Fibroblast of the aortic adventitia (primary cell): ENCODE data around the gene TLK2. TPM values are rescaled to one million over a fixed set of nuclear protein-coding genes. Genes with fewer than 3 reads are reported as not detected.

Experiments used
- DNase-seq: peaks from one replicate; pipeline ENCODE4 v3.0.0-alpha.2; 2010; ENCODE audit warnings: low read depth
- H3K4me3 ChIP-seq: 2 replicates; pipeline ENCODE4 v1.5.1; 2011; ENCODE audit warnings: low read depth, mild to moderate bottlenecking, control low read depth, low read length, moderate library complexity
- total RNA-seq: library from RNA; depleted of rRNA; stranded (reverse); fragments of >200 nt; gene quantifications from 2 replicates; pipeline ENCODE4 v1.2.3, GENCODE V29; 2012; ENCODE audit warnings: low replicate concordance
- TF ChIP-seq, protein P1 (sequence below): IDR thresholded peaks from 2 replicates; pipeline ENCODE4 v1.5.1; 2011; ENCODE audit warnings: mild to moderate bottlenecking, low read length, control low read depth, inconsistent platforms; ENCODE audit not compliant: insufficient read depth

The TLK2 gene
- total RNA-seq, 1 donor, result 39.1 TPM

DNA sequence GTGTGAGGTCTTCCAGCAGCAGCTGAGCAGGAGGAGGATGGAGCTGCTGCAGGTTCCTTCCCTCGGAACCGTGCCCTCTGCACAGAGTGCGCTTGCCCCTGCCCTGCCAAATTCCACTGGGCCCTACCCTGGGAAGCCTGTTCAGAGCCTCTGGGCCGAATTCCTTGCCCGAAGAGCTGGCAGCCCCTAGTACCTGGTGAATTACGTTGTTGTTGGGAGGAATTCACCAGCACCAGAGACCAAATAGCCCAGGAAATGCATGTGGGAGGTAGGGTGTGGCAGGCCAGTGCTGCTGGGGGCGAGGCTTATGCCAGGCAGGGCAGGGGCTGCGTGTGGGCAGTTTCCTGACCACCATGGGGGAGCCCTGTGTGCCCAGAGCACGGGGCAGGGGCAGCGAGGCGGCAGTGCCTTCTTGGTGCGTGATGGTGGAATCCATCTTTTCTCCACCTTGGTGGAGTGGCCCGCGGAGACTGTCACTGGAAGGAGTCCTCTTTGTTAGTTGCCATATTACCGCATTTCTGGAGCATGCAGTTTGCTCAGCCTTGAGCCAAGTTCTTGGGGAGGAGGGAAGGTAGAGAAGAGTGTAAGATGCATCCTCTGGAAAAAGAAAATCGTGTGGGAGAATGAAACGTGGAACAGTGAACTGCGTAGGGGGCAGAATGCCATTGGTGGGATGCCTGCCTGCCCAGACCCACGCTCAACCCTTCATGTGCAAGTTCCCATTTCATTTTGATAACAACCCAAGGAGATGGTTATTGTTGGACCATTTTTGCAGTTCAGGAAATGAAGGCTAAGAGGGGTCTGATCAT, 151.1 kb downstream of the TLK2 start:
- peak overlapping the region; percentile 84 for H3K4me3 ChIP-seq
- TF ChIP-seq, protein P1, sequence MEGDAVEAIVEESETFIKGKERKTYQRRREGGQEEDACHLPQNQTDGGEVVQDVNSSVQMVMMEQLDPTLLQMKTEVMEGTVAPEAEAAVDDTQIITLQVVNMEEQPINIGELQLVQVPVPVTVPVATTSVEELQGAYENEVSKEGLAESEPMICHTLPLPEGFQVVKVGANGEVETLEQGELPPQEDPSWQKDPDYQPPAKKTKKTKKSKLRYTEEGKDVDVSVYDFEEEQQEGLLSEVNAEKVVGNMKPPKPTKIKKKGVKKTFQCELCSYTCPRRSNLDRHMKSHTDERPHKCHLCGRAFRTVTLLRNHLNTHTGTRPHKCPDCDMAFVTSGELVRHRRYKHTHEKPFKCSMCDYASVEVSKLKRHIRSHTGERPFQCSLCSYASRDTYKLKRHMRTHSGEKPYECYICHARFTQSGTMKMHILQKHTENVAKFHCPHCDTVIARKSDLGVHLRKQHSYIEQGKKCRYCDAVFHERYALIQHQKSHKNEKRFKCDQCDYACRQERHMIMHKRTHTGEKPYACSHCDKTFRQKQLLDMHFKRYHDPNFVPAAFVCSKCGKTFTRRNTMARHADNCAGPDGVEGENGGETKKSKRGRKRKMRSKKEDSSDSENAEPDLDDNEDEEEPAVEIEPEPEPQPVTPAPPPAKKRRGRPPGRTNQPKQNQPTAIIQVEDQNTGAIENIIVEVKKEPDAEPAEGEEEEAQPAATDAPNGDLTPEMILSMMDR, result no peak
- peak; percentile 32 for DNase-seq

DNA sequence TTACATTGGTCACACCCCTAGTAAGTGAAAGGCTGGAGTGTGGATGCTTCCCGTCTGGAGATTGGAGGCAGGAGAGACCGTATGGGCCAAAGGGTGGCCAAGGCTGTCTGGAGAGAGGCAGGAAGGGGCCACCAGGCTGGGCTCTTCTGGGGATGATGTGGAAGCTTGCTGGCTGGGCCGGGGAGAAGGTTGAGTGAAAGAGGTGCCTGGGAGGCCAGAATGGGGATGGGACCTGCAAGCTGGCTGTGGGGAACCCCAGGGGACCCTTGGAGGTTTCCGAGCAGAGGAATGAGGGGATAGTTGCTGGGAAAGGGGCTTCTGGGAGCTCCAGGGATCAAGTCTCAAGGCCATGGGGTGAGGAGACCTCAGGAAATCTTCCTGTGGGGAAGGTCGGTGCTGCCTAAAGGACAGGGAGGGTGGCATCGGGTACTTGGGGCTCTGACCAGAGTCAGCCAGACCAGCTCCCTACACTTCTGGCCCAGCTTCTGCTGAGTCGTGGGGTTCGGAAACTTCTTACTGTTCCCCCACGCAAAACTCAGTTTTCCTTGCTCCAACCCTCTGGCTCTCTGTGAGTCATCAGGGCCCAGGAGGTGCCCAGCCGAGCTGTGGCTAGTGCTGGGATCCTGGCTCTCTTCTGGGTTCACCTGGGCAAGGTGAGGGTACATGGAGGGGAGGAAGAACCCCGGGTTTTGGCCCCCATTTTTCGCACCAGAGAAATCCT, 151.9 kb downstream of the TLK2 start:
- H3K4me3 ChIP-seq, result peak overlapping the region; percentile 84
- TF ChIP-seq, protein P1, result no peak
- no peak for DNase-seq

DNA sequence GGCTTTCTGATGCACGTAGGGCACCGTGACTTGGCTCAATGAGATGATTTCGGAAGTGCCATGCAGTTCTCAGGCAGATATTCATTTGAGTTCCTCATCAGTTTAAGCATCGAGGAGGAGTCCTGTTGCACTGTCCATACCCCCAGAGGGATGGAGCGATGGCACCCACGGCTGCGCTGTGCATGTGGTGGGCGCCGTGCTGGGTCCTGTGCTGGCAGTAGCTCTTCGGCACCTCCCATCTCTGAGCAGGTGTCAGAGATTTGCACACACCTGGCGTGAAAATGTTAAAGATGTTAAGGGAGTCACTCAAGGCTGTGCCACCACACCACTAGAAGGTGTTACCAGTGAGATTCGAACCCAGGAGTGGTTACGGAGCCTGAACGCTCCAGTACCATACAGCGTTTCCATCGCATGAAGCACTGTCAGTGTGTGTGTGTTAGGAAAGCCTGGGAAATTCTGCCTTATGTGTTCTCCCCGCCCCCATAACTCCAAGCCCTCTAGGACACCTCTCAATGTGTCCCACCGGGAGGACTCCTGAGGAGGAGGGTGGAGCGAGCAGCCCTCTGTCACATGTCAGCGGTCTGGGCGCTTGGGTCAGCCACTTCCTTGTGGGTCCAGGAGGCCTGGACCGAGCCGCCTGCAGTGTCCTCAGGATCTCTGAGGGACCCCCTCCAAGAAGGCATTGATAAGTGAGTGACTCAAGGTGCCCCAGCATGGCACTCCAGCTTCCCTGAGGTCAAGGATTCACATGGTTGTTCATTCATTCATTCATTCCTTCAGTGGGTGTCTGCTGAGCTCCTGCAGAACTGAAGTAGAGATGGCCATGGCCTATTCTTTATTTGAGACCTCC, 152.7 kb downstream of the TLK2 start:
- peak overlapping the region; percentile 84 for H3K4me3 ChIP-seq
- no peak for DNase-seq
- TF ChIP-seq, protein P1, result no peak

DNA sequence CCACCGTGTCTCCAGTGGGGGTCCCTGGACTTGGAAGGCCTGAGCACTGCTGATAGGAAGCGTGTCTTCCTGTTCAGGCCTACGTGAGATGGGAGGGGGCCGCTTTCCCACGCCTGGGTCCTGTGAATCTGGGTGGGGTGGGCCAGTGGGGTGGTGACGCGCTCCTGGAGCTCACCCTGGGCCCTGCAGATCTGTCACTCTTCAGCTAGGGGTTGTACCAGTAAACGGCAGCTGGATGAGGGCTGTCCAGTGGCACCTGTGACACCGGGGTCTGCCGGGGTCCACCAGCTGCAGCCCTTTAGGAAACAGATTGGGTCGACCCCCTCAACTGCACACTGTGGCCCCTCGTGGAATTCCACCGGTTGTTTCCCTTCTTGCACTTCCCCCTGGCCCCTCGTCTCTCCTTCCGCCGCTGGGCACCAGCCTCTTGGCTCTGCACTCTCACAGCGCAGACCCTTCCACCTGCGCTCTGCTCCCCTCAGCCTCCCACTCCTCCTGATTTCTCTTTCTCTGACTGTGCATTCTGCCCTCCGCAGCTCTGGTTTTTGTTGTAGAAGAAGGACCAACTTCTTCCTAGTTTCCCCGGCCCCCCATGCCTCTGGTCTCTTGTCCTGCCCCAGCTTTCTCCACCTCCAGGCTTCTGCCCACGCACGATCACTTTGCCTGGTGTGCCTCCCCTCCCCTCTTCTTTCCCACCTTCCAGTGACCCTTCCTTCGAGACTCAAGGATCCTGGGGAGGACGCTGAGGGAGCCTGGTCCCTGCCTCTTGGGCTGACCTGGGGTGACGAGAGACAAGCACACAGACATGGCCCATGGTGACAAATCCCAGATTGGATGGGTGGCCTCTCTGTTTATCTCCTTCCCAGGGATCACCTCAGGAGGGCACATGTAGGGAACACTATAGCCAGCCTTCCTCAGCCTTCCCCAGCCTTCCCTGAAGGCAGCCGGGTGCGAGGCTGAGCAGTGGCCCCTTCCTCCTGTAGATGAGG, 153.6 kb downstream of the TLK2 start:
- TF ChIP-seq, protein P1, result no peak

DNA sequence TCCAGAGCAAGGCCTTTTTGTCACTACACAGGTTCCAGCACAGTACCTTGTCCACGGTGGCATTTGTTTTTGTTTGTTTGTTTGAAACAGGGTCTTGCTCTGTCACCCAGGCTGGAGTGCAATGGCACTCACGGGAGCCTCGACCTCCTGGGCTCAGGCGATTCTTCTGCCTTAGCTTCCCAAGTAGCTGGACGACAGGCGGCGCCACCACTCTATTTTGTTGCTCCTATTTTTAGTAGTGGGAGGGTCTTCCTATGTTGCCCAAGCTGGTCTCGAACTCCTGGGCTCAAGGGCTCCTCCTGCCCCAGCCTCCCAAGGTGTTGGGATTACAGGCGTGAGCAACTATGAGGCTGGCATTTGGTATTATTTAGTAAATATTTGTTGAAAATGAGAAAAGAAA, 159.2 kb downstream of the TLK2 start:
- no peak for DNase-seq
- TF ChIP-seq, protein P1, result peak; percentile 6
- H3K4me3 ChIP-seq, result no peak overlapping the region

More for the DNA sequence above, 153.6 kb downstream of the TLK2 start:
- H3K4me3 ChIP-seq, result no peak overlapping the region
- no peak for DNase-seq

DNA sequence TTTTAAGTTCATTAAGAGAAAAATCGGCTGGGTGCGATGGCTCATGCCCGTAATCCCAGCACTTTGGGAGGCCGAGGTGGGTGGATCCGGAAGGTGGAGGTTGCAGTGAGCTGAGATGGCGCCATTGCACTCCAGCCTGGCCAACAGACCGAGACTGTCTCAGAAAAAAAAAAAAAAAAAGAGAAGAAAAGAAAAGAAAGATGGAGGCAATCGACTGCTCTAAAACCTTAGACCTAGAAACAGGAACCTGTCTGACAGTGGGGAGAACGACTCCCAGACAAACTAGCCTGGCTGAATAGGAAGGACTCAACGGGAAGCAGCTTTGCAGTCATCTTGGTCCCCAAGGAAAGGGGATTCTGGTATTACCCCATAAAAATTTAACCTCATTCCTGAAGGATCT, 162.5 kb downstream of the TLK2 start:
- no peak overlapping the region for H3K4me3 ChIP-seq
- no peak for DNase-seq
- TF ChIP-seq, protein P1, result no peak
